Measurements from ENCODE around the gene SPSB4. TPM values are rescaled to one million over a fixed set of nuclear protein-coding genes. Genes with fewer than 3 reads are reported as not detected.

SPSB4 gene
- total RNA-seq, 4 donors from 2014 or later: 3.5 TPM; not detected in 3

DNA sequence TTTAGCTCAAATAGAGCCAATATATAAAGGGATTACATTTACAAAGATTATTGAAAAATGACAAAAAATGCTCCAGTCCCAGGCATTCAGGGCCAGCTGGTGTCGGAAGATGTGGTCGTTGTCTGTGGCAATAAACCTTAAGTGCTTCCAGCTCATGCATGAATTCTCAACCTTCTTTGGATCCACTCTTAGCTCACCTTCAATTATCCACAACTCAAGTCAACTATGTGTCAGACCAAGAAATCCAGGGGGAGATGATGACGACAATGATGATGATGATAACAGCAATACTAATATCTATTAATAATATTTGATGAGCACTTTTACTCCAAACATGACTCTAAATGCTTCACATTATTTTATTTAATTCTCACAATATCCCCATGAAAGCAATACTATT lies 126.9 kb downstream of the SPSB4 start:
- H3K27ac ChIP-seq: no peak overlapping the region
- no peaks in the 10 kb centered on the region for H3K9me3 ChIP-seq
- intact Hi-C loops (cut with DNase I; ENCODE audit: low total_unique reads): no loop called here
- no peaks in the 10 kb centered on the region for H3K4me1 ChIP-seq
- no peaks in the 10 kb centered on the region for H3K36me3 ChIP-seq
- H3K27me3 ChIP-seq: no peaks in the 10 kb centered on the region
- H3K4me3 ChIP-seq: no peak overlapping the region
- no peak for TF ChIP-seq POLR2A (IDR thresholded peaks at IDR 0.05)
- TF ChIP-seq, protein P1, sequence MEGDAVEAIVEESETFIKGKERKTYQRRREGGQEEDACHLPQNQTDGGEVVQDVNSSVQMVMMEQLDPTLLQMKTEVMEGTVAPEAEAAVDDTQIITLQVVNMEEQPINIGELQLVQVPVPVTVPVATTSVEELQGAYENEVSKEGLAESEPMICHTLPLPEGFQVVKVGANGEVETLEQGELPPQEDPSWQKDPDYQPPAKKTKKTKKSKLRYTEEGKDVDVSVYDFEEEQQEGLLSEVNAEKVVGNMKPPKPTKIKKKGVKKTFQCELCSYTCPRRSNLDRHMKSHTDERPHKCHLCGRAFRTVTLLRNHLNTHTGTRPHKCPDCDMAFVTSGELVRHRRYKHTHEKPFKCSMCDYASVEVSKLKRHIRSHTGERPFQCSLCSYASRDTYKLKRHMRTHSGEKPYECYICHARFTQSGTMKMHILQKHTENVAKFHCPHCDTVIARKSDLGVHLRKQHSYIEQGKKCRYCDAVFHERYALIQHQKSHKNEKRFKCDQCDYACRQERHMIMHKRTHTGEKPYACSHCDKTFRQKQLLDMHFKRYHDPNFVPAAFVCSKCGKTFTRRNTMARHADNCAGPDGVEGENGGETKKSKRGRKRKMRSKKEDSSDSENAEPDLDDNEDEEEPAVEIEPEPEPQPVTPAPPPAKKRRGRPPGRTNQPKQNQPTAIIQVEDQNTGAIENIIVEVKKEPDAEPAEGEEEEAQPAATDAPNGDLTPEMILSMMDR (IDR thresholded peaks at IDR 0.05): no peak
- no peak for DNase-seq

DNA sequence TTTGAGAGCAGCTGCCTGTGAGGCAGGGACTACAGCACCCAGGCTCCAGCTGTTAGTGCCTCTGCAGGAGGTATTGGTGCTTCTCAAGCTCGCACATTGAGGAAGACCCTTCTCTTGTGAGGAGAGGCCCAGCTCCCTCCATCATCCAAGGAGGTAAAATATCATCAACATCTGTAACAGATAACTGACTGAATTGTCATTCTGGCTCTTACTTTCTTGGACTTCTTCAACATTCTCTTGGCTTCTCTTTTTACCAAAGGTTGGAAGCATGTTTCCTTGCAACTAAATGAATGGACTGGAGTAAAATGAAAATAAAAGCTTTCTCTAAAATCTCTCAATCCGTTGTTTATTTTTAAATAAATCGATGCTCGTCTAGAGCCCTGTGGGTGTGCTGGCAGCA lies 127.4 kb downstream of the SPSB4 start:
- H3K9me3 ChIP-seq: no peaks in the 10 kb centered on the region
- no peaks in the 10 kb centered on the region for H3K27me3 ChIP-seq
- no peaks in the 10 kb centered on the region for H3K36me3 ChIP-seq
- H3K27ac ChIP-seq: no peak overlapping the region
- no peak for TF ChIP-seq POLR2A (IDR thresholded peaks at IDR 0.05)
- TF ChIP-seq, protein P1 (IDR thresholded peaks at IDR 0.05): no peak
- DNase-seq: no peak
- intact Hi-C loops (cut with DNase I; ENCODE audit: low total_unique reads): no loop called here
- no peaks in the 10 kb centered on the region for H3K4me1 ChIP-seq
- H3K4me3 ChIP-seq: no peak overlapping the region

DNA sequence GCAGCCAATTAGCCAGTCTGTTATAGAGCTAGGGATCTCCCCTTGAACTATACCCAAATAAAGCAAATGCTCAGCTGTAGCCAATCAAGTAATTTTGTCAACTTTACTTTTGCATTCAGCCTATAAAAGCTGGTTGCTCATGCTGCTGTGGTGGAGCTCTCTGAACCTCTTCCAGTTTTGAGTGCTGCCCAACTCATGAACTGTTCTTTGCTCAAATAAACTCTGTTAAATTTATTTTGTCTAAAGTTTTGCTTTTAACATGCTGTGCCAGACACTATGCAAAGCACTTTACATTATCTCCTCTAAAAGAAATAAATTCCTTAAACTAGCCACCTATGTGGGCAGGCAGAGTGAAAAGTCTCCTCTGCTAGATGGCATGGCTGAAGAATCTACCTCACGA lies 128.8 kb downstream of the SPSB4 start:
- Histone ChIP-seq H3K4me3 (no peak overlapping the region), H3K9me3 (no peaks in the 10 kb centered on the region), H3K4me1 (no peaks in the 10 kb centered on the region), H3K27ac (no peak overlapping the region), H3K36me3 (no peaks in the 10 kb centered on the region), H3K27me3 (no peaks in the 10 kb centered on the region)
- no peak for DNase-seq
- TF ChIP-seq POLR2A (IDR thresholded peaks at IDR 0.05): no peak
- TF ChIP-seq, protein P1 (IDR thresholded peaks at IDR 0.05): no peak
- intact Hi-C loops (cut with DNase I; ENCODE audit: low total_unique reads): no loop called here

DNA sequence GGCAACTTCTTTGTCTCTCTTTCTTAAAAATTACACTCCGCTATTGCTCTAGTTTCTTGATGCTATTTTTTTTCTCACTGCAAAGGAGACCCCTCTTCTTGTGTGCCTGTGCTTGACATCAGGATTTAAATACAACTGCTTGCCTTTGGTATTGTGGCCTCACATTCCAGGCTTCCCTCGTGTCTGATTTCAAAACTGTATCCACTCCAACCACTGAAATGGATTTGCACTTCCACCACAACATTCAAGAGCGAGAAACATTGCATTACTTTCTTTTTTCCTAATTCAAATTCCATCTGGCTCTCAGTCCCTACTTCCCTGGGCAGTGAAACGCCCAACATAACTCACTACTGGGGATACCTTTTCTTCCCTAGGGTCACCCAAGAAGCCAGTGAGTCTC lies 130.0 kb downstream of the SPSB4 start:
- Histone ChIP-seq H3K4me3 (no peak overlapping the region), H3K27ac (no peak overlapping the region), H3K36me3 (no peaks in the 10 kb centered on the region), H3K4me1 (no peaks in the 10 kb centered on the region), H3K9me3 (no peaks in the 10 kb centered on the region), H3K27me3 (no peaks in the 10 kb centered on the region)
- DNase-seq: no peak
- TF ChIP-seq, protein P1 (IDR thresholded peaks at IDR 0.05): no peak
- no peak for TF ChIP-seq POLR2A (IDR thresholded peaks at IDR 0.05)
- intact Hi-C loops (cut with DNase I; ENCODE audit: low total_unique reads): no loop called here

DNA sequence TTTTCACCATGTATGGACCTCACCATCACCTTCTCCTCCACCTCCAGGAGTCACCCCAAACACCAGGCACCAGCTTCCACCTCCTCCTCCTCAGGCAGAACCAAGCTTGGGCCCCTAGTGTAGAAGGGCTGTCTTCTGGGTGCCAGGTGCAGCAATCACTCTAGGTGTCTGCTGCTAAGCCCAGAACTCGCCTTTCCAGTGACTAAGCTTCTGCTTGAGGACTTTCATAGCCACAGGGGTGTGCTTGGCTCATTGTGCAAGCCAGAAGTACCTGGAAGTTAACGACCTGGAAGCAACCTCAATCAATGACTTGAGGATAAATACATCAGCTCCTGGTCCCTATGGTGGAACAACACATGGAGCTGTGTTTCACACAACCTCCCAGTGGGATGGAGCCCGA lies 130.7 kb downstream of the SPSB4 start:
- no peak overlapping the region for H3K4me3 ChIP-seq
- no peaks in the 10 kb centered on the region for H3K27me3 ChIP-seq
- intact Hi-C loops (cut with DNase I; ENCODE audit: low total_unique reads): no loop called here
- H3K4me1 ChIP-seq: no peaks in the 10 kb centered on the region
- no peaks in the 10 kb centered on the region for H3K9me3 ChIP-seq
- no peaks in the 10 kb centered on the region for H3K36me3 ChIP-seq
- no peak for DNase-seq
- no peak for TF ChIP-seq POLR2A (IDR thresholded peaks at IDR 0.05)
- TF ChIP-seq, protein P1 (IDR thresholded peaks at IDR 0.05): no peak
- H3K27ac ChIP-seq: no peak overlapping the region

Data from uterus (tissue), 4 donors.